GM21528 (cell line): ENCODE data around the gene GUCA1A.
"Not testable (repeated sequence)": the region's sequence is repeated elsewhere in the genome, so short reads cannot be mapped to it uniquely, and the experiment has no call there.

Source experiments
- ATAC-seq: cut with Tn5 transposase; IDR thresholded peaks from one replicate; pipeline ENCODE4 v1.9.1; 2021; ENCODE audit warnings: mild to moderate bottlenecking, moderate library complexity; ENCODE audit not compliant: unreplicated experiment, low FRiP score

GUCA1A gene

DNA sequence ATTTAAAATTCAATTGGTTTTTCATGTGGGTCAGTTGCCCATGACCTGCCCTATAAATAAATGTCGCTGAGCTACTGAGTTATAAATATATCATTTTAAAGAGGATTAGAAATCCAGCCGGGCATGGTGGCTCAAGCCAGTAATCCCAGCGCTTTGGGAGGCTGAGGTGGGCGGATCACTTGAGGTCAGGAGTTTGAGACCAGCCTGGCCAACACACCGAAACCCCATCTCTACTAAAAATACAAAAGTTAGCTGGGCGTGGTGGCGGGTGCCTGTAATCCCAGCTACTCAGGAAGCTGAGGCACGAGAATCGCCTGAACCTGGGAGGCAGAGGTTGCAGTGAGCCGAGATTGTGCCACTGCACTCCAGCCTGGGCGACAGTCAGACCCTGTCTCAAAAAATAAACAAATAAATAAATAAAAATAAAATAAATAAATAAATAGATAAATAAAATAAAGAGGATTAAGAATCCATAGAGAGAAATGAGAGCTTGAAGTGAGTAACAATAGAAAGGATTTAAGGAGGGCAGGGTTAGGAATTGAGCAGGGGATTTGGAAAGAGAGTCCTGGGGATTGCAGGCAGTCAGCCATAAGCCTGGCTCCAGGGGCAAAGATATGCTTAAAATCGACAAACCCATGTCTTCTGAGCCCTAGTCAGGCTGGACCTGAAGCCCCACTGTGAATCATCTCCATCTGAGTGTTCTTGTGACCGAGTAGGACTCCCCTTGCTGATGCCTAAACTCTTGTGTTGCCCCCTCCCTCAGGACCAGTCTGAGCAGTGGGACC is 29.2 kb downstream of the GUCA1A start:
- ATAC-seq = not testable (repeated sequence)

DNA sequence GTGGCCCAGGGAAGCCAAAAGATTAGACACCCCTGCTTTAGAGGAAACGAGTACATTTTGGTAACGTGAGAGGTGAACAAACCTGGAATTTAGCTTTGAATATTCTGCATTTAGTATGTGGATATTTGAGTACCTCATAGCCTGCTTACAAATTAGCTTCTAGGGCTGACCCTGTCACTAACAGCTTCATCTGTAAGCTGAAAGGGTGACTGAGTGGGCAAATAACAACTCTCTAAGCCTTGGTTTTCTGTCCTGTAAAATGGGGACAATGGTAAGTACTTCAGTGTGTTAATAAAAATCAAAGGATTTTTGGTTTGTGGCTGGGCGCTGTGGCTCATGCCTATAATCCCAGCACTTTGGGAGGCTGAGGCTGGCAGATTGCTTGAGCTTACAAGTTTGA is 30.0 kb downstream of the GUCA1A start:
- no peak for ATAC-seq

DNA sequence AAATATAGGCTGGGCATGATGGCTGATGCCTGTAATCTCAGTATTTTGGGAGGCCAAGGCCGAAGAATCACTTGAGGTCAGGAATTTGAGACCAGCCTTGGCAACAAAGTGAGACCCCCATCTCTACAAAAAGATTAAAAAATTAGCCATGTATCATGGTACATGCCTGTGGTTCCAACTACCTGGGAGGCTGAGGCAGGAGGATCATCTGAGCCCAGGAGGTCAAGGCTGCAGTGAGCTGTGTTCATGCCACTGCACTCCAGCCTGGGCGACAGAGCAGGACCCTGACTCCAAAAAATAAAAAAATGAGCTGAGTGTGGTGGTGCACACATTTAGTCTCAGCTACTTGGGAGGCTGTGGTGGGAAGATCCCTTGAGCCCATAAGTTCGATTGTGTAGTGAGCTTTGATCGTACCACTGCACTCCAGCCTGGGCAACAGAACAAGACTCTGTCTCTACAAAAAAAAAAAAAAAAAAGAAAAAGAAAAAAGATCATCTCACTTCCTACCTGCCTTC is 31.7 kb downstream of the GUCA1A start:
- ATAC-seq = no peak

DNA sequence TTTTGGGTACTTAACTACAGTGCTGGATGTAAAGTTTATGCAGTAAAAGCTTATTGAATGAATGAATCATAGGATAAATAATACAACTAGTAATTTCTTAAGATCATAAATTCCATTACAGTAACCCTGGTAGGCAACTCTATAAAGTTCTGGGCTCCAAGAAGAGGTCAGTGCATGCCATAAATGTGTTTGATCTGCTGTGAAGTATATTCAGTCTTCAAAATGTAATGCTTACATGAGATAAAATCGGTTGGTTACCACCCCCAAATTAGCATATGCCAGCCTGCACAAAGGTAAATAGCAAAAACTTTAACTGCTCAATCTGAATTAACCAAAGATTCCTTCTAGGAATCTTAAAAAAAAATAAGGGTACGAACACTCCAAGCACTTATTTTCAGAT is 34.4 kb downstream of the GUCA1A start:
- ATAC-seq = not testable (repeated sequence)

DNA sequence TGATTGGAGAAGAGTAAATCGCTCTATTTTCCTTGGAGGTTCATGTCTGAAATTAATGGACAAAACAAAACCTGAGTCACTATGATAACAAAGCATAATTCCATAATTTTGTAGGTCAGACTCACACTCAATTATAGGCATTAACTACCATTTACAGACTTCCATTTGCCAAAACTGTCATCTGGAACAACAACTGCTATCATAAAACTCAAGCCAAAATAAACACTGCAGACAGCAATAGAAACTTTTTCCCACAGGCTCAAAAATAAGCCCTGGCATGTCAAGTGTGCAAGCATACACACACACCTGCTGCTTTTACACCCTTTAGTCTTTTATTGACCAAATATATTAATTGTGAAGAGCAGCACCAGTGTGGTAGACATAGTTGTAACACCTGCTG is 37.4 kb downstream of the GUCA1A start:
- no peak for ATAC-seq

DNA sequence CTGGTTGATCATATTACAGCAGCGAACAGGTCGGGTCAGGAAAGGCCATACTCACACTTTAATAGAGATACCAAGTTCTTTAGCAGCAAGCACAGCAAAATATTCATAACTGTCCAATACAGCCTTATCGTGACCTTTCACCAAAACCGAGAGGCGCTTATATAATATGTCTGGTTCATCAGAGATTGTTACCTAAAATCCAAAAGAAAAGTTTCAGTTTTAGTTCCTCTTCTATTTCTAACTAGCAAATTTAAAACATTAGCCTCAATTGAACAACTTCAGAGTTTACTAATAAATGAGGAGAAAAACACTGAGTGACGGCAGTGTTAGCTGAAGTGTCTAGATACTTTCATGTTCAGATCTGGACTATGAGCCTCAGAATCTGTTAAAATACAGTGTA is 38.6 kb downstream of the GUCA1A start:
- no peak for ATAC-seq

DNA sequence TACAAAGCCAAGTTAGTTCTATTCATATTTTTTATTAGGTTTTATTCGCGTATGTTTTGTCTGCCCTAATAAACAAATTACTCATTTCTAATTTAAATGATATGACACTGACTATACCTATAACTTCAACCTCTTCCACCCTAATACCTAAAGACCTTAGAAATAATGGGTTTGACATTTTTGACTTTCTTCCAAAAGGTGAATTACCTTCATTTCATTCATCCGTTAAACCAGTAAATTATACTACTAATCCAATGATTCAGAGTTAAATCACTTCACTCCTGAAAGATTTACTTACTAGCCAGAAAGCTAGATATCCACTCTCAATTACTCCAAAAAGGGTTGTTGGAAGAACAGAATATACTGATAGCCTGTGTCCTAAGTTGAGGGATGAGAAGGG is 39.3 kb downstream of the GUCA1A start:
- ATAC-seq = no peak

DNA sequence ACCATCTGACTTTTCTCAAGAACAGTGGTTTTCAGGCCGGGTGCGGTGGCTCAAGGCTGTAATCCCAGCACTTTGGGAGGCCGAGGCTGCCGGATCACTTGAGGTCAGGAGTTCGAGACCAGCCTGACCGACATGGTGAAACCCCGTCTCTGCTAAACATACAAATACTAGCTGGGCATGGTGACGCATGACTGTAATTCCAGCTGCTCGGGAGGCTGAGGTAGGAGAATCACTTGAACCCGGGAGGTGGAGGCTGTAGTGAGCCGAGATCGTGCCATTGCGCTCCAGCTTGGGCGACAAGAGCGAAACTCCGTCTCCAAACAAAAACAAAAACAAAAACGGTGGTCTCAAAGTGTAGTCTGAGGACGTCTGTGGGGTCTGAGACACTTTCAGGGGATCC is 43.3 kb downstream of the GUCA1A start:
- not testable (repeated sequence) for ATAC-seq

DNA sequence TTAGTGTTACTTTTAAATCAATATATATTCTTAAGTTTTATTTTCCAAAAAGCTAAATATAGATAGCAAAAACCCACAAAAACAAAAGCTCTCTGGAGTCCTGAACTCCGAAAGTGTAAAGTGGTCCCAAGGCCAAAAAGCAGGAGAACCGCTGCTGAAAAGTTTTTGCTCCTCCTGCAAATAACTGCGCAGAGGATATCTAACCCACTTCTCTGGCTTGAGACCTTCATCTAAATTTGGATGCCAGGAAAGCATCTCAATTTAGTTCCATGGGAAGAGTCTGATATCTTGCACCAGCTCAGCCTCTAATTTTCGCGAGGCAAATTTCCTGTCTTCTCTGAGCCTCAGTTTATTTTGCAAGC is 44.0 kb downstream of the GUCA1A start:
- no peak for ATAC-seq

DNA sequence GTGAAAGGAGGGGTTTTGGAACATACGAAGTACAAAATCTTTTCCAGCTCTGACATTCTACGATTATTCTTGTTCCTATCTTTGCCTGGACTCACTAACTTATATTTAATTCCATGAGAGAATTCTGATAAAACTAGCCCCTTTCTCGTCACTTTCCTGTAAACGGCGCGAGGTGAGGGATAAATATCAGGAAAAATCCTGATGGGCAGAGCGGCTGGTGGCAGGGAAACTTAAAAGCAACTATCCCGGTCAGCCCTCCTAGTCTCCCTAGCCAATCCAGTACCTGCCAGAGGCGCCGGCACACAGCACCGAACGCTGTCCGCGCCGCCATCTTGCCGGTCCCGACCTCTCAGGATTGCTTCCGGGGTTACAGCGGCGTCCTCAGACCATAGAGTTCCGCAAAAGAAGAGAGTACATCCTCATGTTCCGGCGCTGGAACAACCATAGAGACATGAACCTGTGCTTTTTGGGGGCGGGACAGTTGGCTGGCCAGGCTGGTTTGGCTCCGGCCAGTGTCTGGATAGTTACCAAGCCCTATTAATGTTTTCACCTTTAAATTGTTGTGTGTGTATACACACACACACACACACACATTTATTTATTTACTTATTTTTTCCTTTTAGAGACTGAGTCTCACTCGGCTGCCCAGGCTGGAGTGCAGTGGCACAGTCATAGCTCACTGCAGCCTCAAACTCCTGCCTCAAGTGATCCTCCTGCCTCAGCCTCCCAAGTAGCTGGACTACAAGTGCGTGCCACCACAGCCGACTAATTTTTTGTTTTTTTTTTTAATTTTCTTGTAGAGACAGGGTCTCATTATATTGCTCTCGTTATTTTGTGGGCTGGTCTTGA is 44.6 kb downstream of the GUCA1A start, which contains the start of gene MRPS10:
Gene MRPS10 (minus strand): TSS at position 343 of the 849 bp plus-strand sequence. CDS start 12 bp downstream, at position 331.
- ATAC-seq = peak; percentile 90

DNA sequence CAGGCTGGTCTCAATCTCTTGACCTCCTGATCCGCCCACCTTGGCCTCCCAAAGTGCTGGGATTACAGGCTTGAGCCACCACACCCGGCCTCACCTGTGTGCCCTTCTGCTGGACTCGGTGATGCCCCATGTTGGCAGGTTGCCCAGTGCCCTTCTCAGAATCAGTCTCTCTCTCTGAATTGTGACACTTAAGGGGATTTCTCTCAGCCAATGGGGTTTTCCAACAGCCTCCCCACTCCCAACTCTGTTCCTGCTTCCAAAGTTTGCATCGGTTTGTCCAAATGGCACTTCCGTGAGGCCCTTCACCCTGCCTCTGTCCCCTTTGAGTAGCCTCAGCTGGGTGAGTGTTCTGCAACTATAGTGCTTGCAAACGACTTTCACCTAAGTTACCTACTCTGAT is 47.6 kb downstream of the GUCA1A start:
- no peak for ATAC-seq

DNA sequence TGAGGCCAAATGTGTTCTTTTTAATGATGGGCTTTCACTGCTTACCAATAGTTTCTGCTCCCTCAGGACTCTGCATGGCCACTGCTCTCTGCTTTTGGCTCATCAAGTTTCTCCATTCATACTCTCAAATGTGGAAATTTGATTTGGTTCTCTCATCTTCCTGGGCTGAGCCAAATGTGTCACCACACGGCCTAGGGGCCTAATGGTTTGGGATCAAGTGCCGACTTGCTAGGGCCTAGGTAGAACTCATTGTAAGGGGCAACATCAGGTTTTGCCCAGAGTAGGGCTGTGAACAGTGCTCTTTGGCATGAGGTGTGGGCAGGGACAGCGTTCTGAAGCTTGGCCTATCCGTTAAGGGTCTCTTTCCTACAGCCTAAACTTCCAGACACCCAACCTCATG is 48.4 kb downstream of the GUCA1A start:
- no peak for ATAC-seq

DNA sequence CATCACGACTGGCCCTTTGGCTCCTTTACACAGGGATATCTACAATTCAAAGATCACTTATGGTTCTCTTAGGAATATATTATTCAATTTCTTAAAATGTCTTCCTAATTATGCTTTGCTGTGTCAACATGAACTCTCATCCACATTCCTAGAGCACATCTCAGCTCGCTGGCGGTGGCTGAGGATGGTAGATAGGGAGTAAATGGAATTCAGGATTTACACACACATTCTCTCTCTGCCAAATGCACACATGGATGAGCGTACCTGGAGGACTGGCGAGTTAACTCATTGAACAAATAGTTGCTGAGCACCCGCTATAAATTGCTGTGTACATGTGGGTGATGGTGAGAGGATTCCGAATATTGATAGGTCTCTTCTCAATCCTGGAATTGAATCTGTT is 49.3 kb downstream of the GUCA1A start:
- no peak for ATAC-seq

DNA sequence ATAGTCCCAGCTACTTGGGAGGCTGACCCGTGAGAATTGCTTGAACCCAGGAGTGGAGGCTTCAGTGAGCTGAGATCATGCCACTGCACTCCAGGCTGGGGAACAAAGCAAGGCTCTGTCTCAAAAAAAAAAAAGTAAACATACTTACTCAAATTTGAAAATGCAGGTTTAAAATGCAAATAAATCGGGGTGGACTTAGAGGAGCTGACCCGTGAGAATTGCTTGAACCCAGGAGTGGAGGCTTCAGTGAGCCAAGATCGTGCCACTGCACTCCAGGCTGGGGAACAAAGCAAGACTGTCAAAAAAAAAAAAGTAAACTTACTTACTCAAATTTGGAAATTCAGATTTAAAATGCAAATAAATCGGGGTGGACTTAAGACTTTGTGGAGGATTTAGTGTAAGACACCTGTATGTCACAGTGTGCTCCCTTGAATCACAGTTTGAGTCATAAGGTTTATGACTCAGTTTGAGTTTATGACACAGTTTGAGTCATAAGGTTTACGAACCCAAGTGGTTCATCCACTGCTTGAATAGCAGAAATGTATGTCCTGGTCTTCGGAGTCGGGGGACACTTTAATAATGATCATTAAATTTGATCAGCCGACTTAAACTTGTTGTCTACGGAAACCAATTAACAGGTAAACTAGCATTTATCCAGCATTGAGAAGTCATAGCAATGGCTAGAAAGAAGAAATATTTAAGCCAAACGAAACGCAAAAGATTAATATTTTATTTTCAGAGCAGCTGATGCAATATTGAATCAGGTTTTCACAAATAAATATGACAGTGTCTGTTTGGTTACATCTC is 51.3 kb downstream of the GUCA1A start:
- ATAC-seq = peak; percentile 79

DNA sequence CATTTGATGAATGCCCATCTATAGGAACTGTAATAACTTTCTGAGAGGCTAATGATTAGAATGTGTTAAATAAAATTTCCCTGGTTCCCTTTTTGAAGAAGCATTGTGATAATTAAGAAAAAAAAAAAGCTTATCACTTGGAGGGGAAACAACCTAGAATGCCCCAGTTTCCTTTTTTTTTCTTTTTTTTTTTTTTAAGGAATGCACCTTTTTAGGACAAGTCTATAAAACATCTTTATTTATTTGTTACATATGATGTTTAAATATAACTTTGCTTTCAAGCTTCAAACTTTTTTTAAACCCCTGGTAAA is 51.8 kb downstream of the GUCA1A start:
- ATAC-seq = no peak

DNA sequence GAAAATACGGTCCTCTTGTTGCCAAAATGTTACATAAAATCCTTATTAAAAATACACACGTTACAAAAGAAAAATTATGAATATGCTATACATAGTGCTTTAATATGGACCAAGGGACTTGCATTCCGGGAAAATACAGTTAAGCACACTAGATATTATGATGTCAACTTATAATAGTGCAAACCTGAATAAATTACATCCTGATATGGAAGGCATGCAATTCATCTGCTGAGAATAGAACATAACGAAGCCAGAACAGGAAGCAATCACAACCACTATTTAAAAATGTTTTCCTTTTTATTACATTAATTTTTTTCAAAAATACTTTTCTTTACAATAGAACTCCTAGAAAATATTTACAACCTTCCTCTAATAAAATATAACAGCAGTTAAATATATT is 52.3 kb downstream of the GUCA1A start:
- ATAC-seq = no peak

DNA sequence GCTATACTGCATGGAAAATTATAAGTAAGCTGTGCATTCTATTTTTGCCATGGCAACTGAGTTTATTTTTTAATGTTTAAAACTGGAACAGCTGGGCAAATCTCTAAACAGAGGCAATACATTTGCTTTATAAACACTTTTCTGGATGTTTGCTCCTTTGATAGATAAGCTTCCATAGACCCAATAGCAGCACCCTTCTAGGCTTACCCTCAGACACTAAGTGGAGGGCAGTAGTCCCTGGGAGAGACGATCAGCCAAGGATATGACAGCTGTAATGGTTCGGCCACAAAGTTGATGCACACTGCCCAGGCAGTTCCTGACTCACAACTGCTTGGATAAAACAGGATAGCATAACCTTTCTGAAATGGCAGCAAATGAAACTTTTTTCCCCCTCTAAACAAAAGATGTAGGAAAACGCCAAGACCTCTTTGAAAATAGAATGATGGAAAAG is 53.0 kb downstream of the GUCA1A start:
- ATAC-seq = no peak

DNA sequence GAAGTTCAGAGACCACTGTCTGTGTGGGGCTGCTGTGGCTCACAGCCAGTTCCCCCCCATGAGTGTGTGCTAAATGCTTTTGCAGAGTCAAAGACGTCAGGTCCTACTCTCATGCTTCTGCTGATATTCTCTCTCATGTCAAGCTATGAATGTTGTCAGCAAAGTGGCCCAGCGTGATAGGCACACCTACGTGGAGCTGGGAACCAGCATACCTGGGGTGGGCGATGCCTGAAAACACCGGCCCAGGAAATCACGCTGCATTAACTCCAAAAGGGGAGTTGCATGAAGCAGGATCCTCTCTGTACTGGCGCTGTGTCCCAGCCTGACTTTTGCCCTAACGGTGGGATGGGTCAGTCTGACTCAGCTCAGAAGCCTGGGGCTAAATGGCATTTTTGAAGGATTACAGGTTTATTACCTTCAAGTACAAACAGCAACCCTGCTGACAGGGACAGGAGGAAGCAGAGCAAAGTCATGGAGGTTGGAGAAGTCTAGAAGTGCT is 53.5 kb downstream of the GUCA1A start:
- no peak for ATAC-seq

DNA sequence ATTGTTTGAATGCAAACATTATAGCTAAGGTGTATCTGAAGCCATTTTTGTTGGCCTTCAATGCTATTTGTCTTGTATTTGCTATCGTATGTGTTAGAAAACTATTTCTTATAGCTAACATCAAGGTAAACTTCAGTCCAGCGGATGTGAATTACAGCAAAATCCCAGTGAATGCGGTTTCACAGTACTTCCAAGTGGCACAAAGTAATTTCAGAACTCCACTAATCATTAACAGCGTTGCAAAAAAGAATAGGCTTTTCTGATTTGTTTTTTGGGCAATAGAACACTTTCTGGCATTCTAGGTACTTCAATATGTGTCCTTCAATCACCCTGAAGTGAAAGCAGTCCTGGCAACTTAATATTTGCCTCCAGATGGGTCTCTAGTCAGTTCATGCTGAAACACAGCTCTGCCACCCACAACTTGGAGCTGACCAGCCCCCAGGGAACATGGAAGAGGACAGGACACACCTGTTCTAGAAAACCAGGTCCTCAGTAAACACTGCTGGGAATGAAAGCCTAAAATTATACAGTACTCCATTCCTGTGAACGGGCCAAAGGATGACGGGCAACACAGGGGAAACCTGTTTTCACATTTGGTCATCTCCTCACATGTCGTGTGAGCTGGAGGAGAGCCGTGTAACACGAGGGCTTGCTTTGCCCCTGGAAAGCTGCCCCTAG is 54.1 kb downstream of the GUCA1A start:
- ATAC-seq = no peak

DNA sequence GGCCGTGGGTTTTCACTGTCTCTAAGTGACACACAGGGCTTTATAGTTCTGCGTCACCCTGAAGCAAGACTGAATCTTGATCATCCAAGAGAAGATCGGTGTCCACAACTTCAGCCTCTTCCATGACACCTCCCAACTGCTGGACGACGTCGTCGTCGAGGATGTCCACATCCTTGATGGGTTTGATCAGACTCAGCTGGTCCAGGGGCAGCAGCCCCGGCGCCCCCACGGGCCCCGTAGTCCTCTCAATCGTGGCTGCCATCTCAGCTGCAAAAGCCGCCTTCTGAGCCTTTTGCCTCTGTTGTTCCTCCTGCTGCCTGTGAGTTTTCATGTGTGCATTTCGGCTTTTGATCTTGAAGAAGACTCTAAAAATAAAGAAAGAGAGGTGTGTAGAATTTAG is 55.1 kb downstream of the GUCA1A start:
- ATAC-seq = no peak
